Caco-2 (cell line): Measurements from ENCODE around the gene KATNAL2. TPM values are rescaled to one million over a fixed set of nuclear protein-coding genes. Genes with fewer than 3 reads are reported as not detected.

Experiments
- BruUV-seq: library from RNA; stranded (reverse); fragments of 400-500 nt; replicated peaks from 2 replicates; lab custom pipeline; 2021; lab: Mats Ljungman, UMichigan
- CTCF ChIA-PET: fragments of 300-600 bp; sonication (Branson Sonifier 250); formaldehyde crosslinking; loops from one replicate; lab custom pipeline; 2022; ENCODE audit warnings: antibody characterized with exemption; lab: Charles Lee
- POLR2A ChIA-PET: fragments of 300-600 bp; sonication (Branson Sonifier 250); formaldehyde crosslinking; loops from one replicate; lab custom pipeline; 2022; ENCODE audit warnings: antibody characterized with exemption; lab: Charles Lee
- DNase-seq, 2 experiments: peaks; one replicate each; pipeline versions ENCODE4 v3.0.0 to v3.0.0-alpha.2; 2020 to 2022
- H3K27me3 ChIP-seq: replicated peaks from 2 replicates; pipeline ENCODE4 v1.6.0; 2011; ENCODE audit warnings: low read length; ENCODE audit not compliant: control insufficient read depth, insufficient read depth
- H3K36me3 ChIP-seq: 2 replicates; pipeline ENCODE4 v1.5.1; 2011; ENCODE audit warnings: low read length; ENCODE audit not compliant: control insufficient read depth, insufficient read depth
- H3K4me1 ChIP-seq: fragments of 250-450 bp; sonication (Bioruptor Pico); 2 replicates; pipeline ENCODE4 v1.5.1; 2020; ENCODE audit warnings: mild to moderate bottlenecking
- H3K4me3 ChIP-seq: 2 replicates; pipeline ENCODE4 v1.5.1; 2011; ENCODE audit warnings: low read depth, mild to moderate bottlenecking, control low read depth, low read length
- H3K9me3 ChIP-seq: fragments of 250-450 bp; sonication (Bioruptor Pico); 2 replicates; pipeline ENCODE4 v1.5.1; 2020; ENCODE audit warnings: mild to moderate bottlenecking, moderate library complexity
- H3K27ac Mint-ChIP-seq: one replicate; pipeline ENCODE4 v1.8.0; 2022; ENCODE audit warnings: mixed read lengths; ENCODE audit not compliant: unreplicated experiment
- H3K27me3 Mint-ChIP-seq: one replicate; pipeline ENCODE4 v1.8.0; 2022; ENCODE audit warnings: mixed read lengths; ENCODE audit not compliant: insufficient read depth, unreplicated experiment
- H3K36me3 Mint-ChIP-seq: one replicate; pipeline ENCODE4 v1.8.0; 2022; ENCODE audit warnings: mild to moderate bottlenecking, mixed read lengths; ENCODE audit not compliant: insufficient read depth, unreplicated experiment
- H3K4me1 Mint-ChIP-seq: one replicate; pipeline ENCODE4 v1.8.0; 2022; ENCODE audit warnings: low read depth, mixed read lengths; ENCODE audit not compliant: unreplicated experiment
- H3K4me3 Mint-ChIP-seq: one replicate; pipeline ENCODE4 v1.8.0; 2022; ENCODE audit warnings: mild to moderate bottlenecking, moderate library complexity, mixed read lengths; ENCODE audit not compliant: unreplicated experiment
- H3K9me3 Mint-ChIP-seq: one replicate; pipeline ENCODE4 v1.8.0; 2022; ENCODE audit warnings: mixed read lengths; ENCODE audit not compliant: unreplicated experiment
- CTCF ChIP-seq, 2 experiments: fragments of 200-600 bp in 1 of 2; IDR thresholded peaks; 1 replicate in 1 of 2; 2 replicates in 1 of 2; pipeline versions ENCODE4 v1.5.1 to v1.8.0; 2011 to 2022; ENCODE audit warnings: antibody characterized with exemption in 1 of 2, control low read depth in 1 of 2, inconsistent platforms in 1 of 2, low read depth in 1 of 2, low read length in 1 of 2, mild to moderate bottlenecking in 1 of 2, moderate library complexity in 1 of 2; ENCODE audit not compliant: insufficient read depth in 1 of 2, severe bottlenecking in 1 of 2, unreplicated experiment in 1 of 2
- intact Hi-C: fragments of 100-400 bp; cut with micrococcal nuclease; formaldehyde crosslinking; loops from one replicate; pipeline ENCODE4 v1.10.0; 2022; ENCODE audit not compliant: unreplicated experiment
- total RNA-seq: library from RNA; stranded (reverse); gene quantifications from 2 replicates; pipeline ENCODE4 v1.2.3, GENCODE V29; 2022

The KATNAL2 gene
- total RNA-seq, 1 experiment from 2014 or later, result not detected

GRCh38 chr18:46883180-46883579, 34.2 kb upstream of the KATNAL2 start:
- Mint-ChIP-seq H3K4me1 (no peaks in the 10 kb centered on the region), H3K27ac (no peak overlapping the region), H3K4me3 (no peak overlapping the region), H3K9me3 (no peaks in the 10 kb centered on the region), H3K36me3 (no peaks in the 10 kb centered on the region), H3K27me3 (no peaks in the 10 kb centered on the region)
- no TSS peak for BruUV-seq
- intact Hi-C loops, result no loop called here
- Histone ChIP-seq H3K27me3 (no peaks in the 10 kb centered on the region), H3K4me1 (no peaks in the 10 kb centered on the region), H3K36me3 (no peaks in the 10 kb centered on the region), H3K4me3 (no peak overlapping the region), H3K9me3 (no peaks in the 10 kb centered on the region)
- no peak for TF ChIP-seq CTCF (IDR thresholded peaks at IDR 0.05; ENCODE audit: insufficient read depth in 1 of 2, low read depth in 1 of 2, low read length in 1 of 2, severe bottlenecking in 1 of 2, unreplicated experiment in 1 of 2)
- POLR2A ChIA-PET, result no interaction called here
- DNase-seq, result no peak
- CTCF ChIA-PET, result no interaction called here

- BruUV-seq, result no TSS peak
- ChIA-PET POLR2A (no interaction called here), CTCF (no interaction called here)
- no peak overlapping the region for H3K27ac Mint-ChIP-seq
- no peaks in the 10 kb centered on the region for H3K4me1 Mint-ChIP-seq
- peaks cover 10% of the 10 kb centered on the region for H3K9me3 Mint-ChIP-seq
- Histone ChIP-seq H3K36me3 (0 out of 2 replicates have a peak, but pooled peaks cover 3% of the 10 kb centered on the region), H3K27me3 (no peaks in the 10 kb centered on the region), H3K4me1 (no peaks in the 10 kb centered on the region), H3K9me3 (no peaks in the 10 kb centered on the region), H3K4me3 (no peak overlapping the region)
- no peak for DNase-seq
- H3K4me3 Mint-ChIP-seq, result no peak overlapping the region
- TF ChIP-seq CTCF (IDR thresholded peaks at IDR 0.05; ENCODE audit: insufficient read depth in 1 of 2, low read depth in 1 of 2, low read length in 1 of 2, severe bottlenecking in 1 of 2, unreplicated experiment in 1 of 2), result no peak
- peaks cover 9% of the 10 kb centered on the region for H3K36me3 Mint-ChIP-seq
- intact Hi-C loops, result no loop called here
- H3K27me3 Mint-ChIP-seq, result no peaks in the 10 kb centered on the region
Measured at GRCh38 chr18:46886893-46887292, 30.5 kb upstream of the KATNAL2 start.

GRCh38 chr18:46888965-46889364, 28.4 kb upstream of the KATNAL2 start:
- peaks cover 9% of the 10 kb centered on the region for H3K36me3 Mint-ChIP-seq

More at GRCh38 chr18:46888965-46889364, 28.4 kb upstream of the KATNAL2 start:
- H3K4me3 ChIP-seq, result no peak overlapping the region
- Mint-ChIP-seq H3K4me1 (no peaks in the 10 kb centered on the region), H3K4me3 (no peak overlapping the region), H3K27me3 (no peaks in the 10 kb centered on the region), H3K27ac (no peak overlapping the region), H3K9me3 (peaks cover 10% of the 10 kb centered on the region)
- POLR2A ChIA-PET, result no interaction called here
- H3K4me1 ChIP-seq, result peaks cover 9% of the 10 kb centered on the region
- TF ChIP-seq CTCF (IDR thresholded peaks at IDR 0.05; ENCODE audit: insufficient read depth in 1 of 2, low read depth in 1 of 2, low read length in 1 of 2, severe bottlenecking in 1 of 2, unreplicated experiment in 1 of 2), result no peak
- H3K36me3 ChIP-seq, result 0 out of 2 replicates have a peak, but pooled peaks cover 3% of the 10 kb centered on the region
- no peak for DNase-seq
- intact Hi-C loops, result no loop called here
- CTCF ChIA-PET, result no interaction called here
- no TSS peak for BruUV-seq
- no peaks in the 10 kb centered on the region for H3K9me3 ChIP-seq
- no peaks in the 10 kb centered on the region for H3K27me3 ChIP-seq
